Fibroblast of skin of left biceps (primary cell): ENCODE data around the gene SFRP5.

Source experiments
- DNase-seq, 2 experiments: peaks; one replicate each; pipeline ENCODE4 v3.0.0-alpha.2; 2013; ENCODE audit warnings: low read depth in 2 of 2

Gene SFRP5

GRCh38 chr10:97765201-97765600 lies 6.6 kb downstream of the SFRP5 start:
- no peak for DNase-seq

DNA sequence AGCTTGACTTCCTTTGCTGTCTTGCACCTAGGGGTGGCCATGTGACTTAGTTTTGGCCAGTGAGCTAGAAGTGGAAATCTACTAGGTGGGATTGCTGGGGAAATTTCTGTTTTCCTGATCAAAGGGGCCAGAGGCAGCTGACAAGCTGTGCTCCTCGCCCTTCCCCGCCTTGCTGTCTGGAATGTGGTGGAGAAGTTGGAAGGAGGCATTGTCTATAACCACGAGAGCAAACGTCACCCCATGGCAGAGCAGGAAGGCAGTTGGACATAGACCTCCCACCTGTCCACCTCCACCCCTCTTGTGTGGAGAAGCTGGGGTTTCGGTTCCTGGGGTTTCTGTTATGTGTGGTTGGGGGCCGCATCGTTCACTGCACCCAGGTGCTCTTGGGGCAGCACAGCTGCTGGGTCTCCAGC lies 7.3 kb downstream of the SFRP5 start:
- no peak for DNase-seq

DNA sequence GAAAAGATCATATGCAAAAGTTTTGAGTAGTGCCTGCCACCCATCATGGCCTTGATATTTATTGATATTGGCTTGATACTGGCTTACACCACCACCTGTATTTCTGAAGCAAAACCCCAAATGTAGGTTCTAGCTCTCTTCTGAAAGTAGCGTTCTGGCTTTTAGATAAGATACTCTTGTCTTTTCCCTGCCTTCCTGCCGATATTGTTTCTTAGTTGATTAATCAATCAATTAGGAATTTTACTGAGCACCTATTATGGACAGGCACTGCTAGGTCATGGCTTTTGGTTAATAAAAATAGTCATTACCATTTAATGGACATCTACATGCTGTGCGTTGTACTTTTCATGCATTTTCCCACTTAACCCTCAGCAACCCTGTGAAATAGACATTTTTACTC lies 7.9 kb downstream of the SFRP5 start:
- no peak for DNase-seq

GRCh38 chr10:97763411-97763810 lies 8.4 kb downstream of the SFRP5 start:
- DNase-seq = no peak

DNA sequence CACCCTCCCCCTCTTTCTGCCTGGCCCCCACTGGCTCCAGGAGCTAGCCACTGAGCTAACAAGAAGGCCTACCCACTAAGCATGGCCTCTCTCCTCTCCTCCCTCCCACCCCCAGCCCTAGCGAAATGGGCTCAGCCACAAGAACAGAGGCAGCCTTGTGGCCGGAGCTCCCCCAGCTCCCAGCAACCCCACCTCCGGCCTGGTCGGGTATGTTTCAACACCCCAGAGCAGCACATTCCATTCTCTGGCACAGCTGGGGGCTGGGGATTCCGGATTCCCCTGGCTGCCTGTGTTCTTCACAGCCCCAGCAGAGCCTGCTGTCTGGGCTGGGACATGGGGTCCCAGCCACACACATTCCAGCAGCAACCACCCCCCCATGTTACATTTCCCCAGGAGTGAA lies 9.0 kb downstream of the SFRP5 start:
- DNase-seq = no peak

- DNase-seq = no peak
Observed at GRCh38 chr10:97762056-97762455, 9.7 kb downstream of the SFRP5 start.

DNA sequence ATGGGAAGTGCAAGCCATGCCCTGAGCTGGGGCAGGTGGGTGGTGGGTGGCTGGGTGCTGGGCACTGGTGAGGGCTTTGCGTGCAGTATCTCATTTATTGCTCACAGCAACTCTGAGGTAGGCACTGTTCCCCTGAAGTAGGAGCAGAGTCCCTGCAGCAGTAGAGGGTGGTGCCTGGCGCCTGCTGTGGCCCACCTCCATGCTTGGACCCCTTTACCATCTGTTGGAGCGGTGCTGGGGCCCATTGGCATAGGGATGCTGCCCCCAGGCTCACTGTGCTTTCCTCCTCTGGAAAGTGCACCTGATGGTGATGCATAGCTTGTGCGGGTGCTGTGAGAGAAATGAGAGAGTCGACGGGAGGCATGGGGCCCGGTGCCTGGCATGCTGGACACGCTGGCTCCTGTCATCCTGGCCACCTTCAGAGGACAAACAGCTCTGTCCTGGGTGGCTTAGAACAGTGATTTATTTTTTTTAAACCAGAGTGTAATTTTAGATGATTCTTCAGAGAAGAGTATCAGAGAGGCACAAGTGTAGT lies 10.4 kb downstream of the SFRP5 start:
- DNase-seq = no peak

DNA sequence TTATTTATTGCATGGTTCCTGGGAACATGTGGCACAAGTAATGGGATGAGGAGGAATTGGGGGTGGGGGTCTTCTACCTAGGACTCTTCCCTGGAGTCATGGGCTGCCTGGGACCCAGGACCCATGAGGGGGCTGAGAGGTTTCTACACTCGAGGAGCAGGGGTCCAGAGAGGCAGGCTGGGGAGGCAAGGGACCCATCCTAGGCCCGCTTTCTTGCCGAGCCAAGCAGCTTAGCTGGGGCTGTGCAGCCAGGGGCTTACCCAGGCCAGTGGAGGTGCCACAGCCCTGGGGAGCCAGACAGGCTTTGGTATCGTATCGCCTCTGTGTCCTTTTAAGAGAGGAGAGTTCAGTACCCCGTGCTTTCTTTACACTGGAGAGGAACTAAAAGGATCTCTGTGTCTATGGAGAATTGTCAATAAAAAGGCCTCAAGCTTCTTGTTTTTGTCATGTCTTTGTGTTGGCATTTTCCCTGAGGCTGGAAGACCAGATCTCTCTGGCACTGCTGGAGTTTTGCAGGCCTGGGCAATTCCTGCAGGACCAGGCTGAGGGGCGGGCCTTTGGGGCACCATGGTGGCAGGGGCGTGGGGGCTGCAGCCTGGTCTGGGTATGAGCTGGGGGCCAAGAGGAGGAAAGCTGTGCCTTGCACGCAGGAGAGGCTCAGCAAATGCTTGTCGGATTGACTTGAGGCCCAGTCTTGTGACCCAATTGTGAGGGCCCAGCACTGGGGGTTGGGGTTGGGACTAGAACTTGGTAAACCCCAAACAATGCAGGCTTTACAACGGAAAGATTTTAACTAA lies 11.1 kb downstream of the SFRP5 start:
- DNase-seq = no peak

DNA sequence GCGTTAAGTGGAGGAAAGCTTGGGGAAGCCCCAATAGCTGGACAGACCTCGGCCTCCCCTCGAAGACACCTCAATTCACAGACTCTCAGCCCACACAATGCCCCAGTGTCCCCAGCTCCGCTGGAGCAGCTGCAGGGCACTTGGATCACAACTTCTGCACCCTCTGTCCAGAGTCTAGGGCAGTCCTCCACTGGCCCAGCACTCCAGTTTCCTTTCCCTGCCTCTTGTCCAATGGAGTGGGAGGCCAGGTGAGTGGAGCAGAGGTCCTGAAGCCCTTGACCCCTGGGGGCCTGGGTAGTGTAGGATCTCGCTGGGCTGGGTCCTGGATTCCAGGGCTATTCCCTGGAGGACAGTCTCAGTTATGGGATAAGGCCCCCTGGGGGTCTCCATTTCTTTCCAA lies 11.9 kb downstream of the SFRP5 start:
- no peak for DNase-seq

DNA sequence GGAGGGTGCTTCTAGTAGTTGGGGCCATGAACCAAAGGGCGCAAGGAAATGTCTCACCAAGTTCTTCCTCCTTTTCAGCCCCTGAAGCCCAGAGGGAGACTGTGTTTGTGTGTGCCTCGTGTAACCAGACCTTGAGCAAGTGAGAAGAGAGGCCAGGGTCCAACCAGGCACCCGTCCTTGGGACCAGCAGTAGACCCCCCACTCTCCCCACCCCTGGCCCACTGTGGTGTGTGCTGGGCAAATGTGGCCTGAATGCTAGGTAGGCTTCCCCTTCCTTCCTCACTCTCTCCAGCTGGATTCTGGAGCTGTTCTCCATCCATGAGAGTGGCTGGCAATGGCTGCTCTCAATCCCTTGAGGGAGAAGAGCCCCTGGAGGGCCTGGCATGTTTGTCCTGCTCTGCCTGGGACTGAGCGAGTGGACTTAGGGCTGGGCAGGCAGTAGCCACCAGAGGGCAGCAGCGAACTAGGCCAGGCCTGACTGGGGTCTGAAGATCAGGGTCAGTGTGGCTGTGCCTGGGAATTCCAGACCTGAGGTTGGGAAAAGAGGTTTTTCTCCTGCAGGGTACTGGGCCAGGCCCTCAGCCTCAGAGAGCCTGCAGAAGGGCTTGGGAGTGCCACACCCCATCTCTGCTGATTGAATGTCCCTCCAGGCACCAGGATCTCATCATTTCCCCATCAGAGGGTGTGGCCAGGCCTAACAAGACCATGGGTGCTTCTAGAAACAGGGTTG lies 12.5 kb downstream of the SFRP5 start:
- DNase-seq = no peak

- DNase-seq = no peak
Observed at GRCh38 chr10:97757471-97757870, 14.3 kb downstream of the SFRP5 start.

DNA sequence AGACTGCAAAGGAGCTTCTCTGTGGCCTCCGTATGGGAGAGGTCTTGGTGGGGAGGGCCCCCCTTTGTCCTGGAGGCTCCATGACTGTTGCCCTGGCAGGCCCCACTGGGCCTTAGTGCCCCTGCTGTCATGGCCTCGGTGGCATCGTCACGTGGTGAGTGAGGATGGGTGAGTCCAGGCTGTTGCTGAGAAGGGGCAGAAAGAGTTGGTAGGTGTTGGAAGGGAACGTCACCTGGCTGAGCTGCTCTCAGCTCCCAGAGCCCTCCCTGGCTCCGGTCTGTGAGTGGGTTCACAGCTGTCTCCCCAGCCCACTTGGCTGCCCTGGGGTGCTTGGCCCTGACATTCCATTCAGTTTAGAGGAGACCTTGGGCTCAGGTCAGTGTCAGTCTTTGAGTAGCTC lies 16.1 kb downstream of the SFRP5 start:
- DNase-seq = no peak

DNA sequence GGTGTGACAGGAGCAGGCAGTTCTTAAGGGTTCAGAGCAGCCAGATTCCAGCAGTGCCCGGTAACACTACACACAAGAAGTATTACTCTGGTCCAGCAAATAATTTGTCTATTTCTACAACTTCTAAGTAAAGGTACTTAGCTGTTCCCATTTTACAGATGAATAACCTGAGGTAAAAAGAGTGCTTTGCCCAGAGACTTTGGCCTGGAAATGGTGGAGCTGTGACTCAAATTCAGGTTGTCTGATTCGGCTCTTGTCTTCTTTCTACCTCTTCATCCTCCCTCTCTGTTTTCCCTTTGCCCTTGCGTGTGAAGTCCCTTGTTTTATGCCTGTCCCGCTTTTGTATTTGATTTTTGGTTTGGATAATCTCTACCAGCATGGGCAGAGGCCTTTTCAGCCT lies 17.1 kb downstream of the SFRP5 start:
- DNase-seq = no peak

- no peak for DNase-seq
Observed at GRCh38 chr10:97752956-97753355, 18.8 kb downstream of the SFRP5 start.

DNA sequence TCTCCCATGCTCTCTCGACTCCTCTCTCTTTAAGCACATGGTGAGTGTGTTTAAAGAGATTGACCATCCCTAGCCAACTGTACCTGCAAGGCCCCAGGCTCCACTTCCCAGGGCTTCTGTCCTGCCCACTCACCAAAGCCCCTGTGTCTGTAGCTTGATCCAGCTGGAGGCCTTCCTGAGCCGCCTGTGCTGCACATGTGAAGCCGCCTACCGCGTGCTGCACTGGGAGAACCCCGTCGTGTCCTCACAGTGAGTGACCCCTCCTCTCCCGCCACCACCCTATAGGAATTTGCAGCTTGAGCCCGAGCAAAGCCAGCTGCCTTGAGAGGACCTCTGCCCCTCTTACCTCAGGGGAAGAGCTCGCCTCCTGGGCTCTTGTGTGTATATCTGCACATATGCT lies 23.7 kb downstream of the SFRP5 start:
- DNase-seq = no peak

DNA sequence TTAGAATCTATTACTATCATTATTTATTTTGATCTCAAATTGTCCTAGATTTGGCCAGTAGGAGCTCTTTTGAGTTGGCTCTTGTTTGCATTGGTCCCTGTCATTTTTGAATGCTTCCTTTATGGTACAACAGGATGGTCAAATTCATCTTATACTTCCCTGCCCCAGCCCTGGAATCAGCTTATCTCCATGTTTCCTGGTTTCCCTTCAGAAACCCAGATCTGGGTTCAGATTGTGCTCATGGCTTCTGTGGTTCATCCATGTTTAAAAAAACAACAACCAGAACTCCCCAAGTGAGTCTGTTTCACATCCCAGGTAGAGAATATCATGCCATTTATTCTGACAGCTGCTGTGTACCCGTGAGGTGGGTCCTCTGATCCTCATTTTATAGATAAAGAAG lies 24.2 kb downstream of the SFRP5 start:
- no peak for DNase-seq

GRCh38 chr10:97744405-97745035 lies 27.3 kb downstream of the SFRP5 start:
- DNase-seq = no peak

- DNase-seq = no peak
Observed at GRCh38 chr10:97743169-97743943, 28.4 kb downstream of the SFRP5 start.

GRCh38 chr10:97740613-97741012 lies 31.2 kb downstream of the SFRP5 start:
- DNase-seq = no peak

DNA sequence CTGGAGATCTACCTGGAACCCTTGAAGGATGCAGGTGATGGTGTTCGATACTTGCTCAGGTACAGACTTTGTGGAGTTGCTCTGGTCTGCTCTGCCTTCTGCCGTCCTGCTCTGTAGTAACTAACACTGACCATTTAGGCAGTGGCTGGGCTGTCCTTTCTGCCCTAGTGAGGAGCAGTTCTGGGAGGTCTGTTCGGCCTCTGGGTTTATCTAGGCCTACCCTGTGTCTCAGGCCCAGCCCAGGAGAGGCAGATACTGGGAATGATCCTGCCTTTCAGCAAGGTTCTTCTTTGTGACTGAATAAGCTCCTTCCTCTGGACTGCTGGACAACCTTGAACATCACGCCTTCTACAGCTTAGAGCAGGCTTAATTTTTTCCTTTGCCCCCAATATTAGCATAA lies 33.2 kb downstream of the SFRP5 start:
- DNase-seq = no peak

- DNase-seq = no peak
Observed at GRCh38 chr10:97737770-97738265, 34.0 kb downstream of the SFRP5 start.
